B cell (primary cell): ENCODE results near the gene MEAK7.

Experiments used
- EZH2 ChIP-seq: IDR thresholded peaks from 2 replicates; pipeline ENCODE4 v1.6.1; 2012; ENCODE audit warnings: borderline replicate concordance, low read depth, mild to moderate bottlenecking, moderate library complexity, low read length; ENCODE audit not compliant: insufficient read depth, poor library complexity, severe bottlenecking
- TF ChIP-seq, protein P1 (sequence below): fragments of 200-600 bp; IDR thresholded peaks from one replicate; pipeline ENCODE4 v1.8.0; 2022; ENCODE audit warnings: antibody characterized with exemption, mild to moderate bottlenecking

DNA sequence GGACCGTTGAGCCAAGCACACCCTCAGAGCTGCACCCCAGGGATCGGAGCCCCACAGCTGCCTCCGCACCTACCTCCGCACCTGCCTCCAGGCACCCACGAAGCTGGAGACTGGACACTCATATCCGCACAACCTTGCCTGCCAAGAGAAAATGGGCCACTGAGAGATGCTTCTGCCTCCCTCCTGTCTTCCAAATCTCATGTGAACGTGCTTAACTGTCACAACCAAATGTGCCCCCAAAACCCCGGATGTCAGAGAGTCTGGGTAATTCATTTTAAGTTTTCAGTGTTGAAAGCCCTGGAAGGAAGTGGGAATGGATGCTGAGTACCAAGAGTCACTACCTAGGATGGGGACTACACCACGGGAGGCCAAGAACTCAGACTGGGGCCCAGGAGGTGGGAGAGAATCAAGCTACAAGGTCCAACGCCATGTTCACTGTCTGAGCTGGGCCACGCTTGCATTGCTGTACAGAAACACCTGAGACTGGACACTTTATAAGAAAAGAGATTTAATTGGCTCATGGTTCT lies 49.5 kb upstream of the MEAK7 start:
- no peak for TF ChIP-seq EZH2
- TF ChIP-seq, protein P1, sequence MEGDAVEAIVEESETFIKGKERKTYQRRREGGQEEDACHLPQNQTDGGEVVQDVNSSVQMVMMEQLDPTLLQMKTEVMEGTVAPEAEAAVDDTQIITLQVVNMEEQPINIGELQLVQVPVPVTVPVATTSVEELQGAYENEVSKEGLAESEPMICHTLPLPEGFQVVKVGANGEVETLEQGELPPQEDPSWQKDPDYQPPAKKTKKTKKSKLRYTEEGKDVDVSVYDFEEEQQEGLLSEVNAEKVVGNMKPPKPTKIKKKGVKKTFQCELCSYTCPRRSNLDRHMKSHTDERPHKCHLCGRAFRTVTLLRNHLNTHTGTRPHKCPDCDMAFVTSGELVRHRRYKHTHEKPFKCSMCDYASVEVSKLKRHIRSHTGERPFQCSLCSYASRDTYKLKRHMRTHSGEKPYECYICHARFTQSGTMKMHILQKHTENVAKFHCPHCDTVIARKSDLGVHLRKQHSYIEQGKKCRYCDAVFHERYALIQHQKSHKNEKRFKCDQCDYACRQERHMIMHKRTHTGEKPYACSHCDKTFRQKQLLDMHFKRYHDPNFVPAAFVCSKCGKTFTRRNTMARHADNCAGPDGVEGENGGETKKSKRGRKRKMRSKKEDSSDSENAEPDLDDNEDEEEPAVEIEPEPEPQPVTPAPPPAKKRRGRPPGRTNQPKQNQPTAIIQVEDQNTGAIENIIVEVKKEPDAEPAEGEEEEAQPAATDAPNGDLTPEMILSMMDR: no peak
